HG03439 (cell line): Measurements from ENCODE around the gene IRF7.

ENCODE experiments used
- ATAC-seq: cut with Tn5 transposase; IDR thresholded peaks from one replicate; pipeline ENCODE4 v1.9.1; 2021; ENCODE audit warnings: mild to moderate bottlenecking, moderate library complexity; ENCODE audit not compliant: unreplicated experiment

IRF7 gene

DNA sequence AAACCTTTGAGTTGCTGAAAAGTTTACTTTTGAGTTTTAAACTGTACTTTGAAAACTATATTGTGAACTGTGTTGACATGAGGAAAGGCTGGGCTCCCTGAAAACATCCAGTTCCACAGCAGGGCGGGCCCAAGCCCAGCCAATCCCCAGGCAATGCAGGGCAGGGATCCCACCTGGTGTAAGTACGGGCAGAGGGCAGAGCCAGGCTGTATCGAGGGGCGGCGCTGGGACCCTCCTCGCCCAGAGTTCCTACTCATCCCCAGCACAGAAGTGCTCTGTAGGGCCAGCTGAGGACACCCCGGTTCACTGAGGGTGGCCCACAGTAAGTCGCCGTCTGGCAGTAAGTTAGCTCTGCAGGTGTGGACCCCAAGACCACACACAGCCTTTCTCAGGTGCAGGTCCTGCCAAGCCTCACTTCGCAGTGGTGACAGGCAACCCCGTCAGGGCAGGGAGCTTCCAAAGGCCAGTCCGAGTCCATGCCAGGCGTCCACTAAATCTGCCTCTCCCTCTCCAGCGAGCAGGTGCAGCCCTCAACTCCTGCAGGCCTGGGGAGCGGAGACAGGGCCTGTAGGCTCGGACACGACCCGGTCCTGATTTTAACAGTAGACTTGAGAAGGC is 48.6 kb downstream of the IRF7 start:
- no peak for ATAC-seq

- no peak for ATAC-seq
These were observed 49.7 kb downstream of the IRF7 start for GRCh38 chr11:565921-566509.

DNA sequence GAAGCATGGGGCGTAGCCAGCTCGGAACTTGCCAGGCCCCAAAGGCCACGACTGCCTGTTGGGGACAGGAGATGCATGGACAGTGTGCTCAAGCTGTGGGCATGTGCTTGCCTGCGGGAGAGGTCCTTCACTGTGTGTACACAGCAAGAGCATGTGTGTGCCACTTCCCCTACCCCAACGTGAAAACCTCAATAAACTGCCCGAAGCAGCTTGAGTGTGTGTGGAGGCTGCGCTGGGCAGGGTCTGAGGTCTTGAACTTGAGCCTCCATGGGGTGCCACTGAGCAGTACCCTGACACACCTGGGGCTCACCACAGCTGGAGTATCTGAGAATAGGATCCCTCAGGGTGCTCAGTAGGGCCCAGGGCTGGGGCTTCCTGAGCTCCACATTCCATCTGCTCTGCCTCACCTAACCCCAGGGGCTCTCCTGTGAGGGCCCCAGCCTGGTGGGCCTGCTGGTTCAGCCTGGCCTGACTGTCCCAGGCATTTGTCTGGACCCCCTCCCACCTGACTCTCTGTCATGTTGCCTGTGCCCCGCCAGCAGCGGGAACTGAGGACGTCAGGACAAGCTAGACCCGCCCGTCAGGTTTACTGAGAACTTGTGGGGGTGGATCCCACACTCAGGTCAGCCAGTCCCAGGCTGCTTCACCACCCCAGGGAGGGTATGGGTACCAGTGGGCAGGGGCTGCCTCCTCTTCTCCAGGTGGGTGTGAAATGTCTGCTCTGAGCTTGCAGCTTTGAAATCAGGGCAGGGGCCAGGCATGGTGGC is 51.8 kb downstream of the IRF7 start:
- no peak for ATAC-seq

DNA sequence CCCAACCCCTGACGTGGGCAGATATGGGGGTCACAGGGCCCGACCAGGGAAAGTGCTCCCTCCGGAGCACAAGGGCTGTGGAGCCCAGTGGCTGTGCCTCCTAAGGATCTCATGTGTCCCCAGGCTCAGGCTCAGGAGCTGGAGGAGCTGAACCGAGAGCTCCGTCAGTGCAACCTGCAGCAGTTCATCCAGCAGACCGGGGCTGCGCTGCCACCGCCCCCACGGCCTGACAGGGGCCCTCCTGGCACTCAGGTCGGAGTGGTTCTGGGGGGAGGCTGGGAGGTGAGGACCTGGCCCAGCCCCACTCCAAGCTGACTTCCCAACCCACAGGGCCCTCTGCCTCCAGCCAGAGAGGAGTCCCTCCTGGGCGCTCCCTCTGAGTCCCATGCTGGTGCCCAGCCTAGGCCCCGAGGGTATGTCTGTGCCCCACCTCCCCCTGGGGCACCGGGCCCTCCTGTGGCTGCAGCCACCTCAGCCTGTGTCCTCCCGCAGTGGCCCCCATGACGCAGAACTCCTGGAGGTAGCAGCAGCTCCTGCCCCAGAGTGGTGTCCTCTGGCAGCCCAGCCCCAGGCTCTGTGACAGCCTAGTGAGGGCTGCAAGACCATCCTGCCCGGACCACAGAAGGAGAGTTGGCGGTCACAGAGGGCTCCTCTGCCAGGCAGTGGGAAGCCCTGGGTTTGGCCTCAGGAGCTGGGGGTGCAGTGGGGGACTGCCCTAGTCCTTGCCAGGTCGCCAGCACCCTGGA is 52.5 kb downstream of the IRF7 start:
- no peak for ATAC-seq
